OCI-LY3 (cell line): ENCODE measurements around the gene ESRRB.

Source experiments
- H2AFZ ChIP-seq: fragments of 200-600, 300-600 bp; shearing (Covaris generic); 2 replicates; pipeline ENCODE4 v1.6.0; 2014; ENCODE audit warnings: antibody characterized with exemption, low read depth, low read length
- H3K27ac ChIP-seq: fragments of 200-600, 300-600 bp; sonication (generic); 2 replicates; pipeline ENCODE4 v1.5.1; 2014; ENCODE audit warnings: mild to moderate bottlenecking, low read length, moderate library complexity, mixed read lengths
- H3K27me3 ChIP-seq: fragments of 200-600, 300-600 bp; sonication (generic); 2 replicates; pipeline ENCODE4 v1.6.1; 2014; ENCODE audit warnings: low read depth, low read length, mixed read lengths
- H3K36me3 ChIP-seq: fragments of 200-600, 300-600 bp; sonication (generic); replicated peaks from 2 replicates; pipeline ENCODE3; 2014; ENCODE audit warnings: low read depth, low read length, mixed read lengths
- H3K4me1 ChIP-seq: fragments of 300-600, 200-600 bp; sonication (generic); 2 replicates; pipeline ENCODE4 v1.6.1; 2014; ENCODE audit warnings: low read length, mixed read lengths
- H3K4me2 ChIP-seq: fragments of 200-600, 300-600 bp; sonication (generic); 2 replicates; pipeline ENCODE4 v1.6.1; 2014; ENCODE audit warnings: low read length, mixed read lengths
- H3K4me3 ChIP-seq: fragments of 300-600, 200-600 bp; sonication (generic); 2 replicates; pipeline ENCODE4 v1.5.1; 2014; ENCODE audit warnings: antibody characterized with exemption, mild to moderate bottlenecking, low read length, moderate library complexity
- H3K79me2 ChIP-seq: fragments of 300-600, 200-600 bp; shearing (Covaris generic); 2 replicates; pipeline ENCODE4 v1.6.1; 2014; ENCODE audit warnings: mild to moderate bottlenecking, low read length, mixed read lengths
- H3K9ac ChIP-seq: fragments of 300-600, 200-600 bp; shearing (Covaris generic); 2 replicates; pipeline ENCODE4 v1.6.0; 2014; ENCODE audit warnings: mild to moderate bottlenecking, low read length, moderate library complexity
- H3K9me3 ChIP-seq: fragments of 200-600, 300-600 bp; shearing (Covaris generic); 2 replicates; pipeline ENCODE4 v1.6.1; 2014; ENCODE audit warnings: low read length, mixed read lengths; ENCODE audit not compliant: insufficient read depth
- H4K20me1 ChIP-seq: fragments of 200-600, 300-600 bp; sonication (generic); 2 replicates; pipeline ENCODE4 v1.6.1; 2016; ENCODE audit warnings: low read length, mixed read lengths; ENCODE audit not compliant: insufficient read depth
- EZH2phosphoT487 ChIP-seq: fragments of 200-600 bp; shearing (Covaris generic); IDR thresholded peaks from 2 replicates; pipeline ENCODE4 v1.6.1; 2018; ENCODE audit warnings: antibody characterized with exemption, mixed run types, low read depth
- TF ChIP-seq, protein P1 (sequence below): fragments of 200-600, 300-600 bp; sonication (generic); IDR thresholded peaks from 2 replicates; pipeline ENCODE4 v1.5.1; 2014; ENCODE audit warnings: antibody characterized with exemption, low read length, low read depth

ESRRB gene

DNA sequence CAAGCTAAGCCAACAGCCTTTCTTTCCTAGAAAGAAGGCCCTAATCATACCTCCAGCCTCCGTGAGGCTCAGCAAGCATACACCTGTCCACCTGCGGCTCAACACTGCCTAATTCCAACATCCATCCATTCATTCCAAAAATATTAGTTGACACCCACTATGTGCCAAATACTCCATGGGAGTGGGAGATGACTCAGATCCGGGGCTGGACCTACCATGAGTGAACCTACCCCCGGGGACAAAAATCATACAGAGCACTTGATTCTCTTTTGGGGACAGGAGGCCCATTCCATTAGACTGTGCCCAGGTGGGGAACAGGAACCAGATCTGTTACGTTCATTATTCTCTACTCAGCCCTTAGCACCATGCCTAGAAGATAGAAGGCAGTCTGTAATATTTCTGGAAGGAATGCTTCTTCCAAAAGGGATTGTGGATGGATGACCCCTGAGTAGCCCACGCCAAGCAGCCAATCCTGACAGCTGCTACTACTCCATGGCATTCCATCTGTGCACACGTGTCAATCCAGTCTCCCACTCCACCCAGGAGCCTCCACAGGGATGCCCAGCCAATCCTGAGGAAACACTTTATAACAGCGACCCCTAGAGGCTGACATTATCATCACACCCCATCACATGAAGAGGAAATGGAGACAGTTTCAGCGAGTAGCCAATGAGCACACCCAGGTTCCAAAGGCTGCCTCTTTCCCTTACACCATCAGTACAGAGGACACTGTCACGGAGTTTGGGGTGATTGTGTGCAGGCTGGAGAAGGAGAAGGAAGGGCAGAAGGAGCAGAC is 170.7 kb downstream of the ESRRB start:
- H3K9me3 ChIP-seq = no peaks in the 10 kb centered on the region
- no peaks in the 10 kb centered on the region for H4K20me1 ChIP-seq
- H2AFZ ChIP-seq = peak overlapping the region; percentile 77; the same call in 1 of the 2 replicates
- no peak overlapping the region for H3K4me3 ChIP-seq
- no peaks in the 10 kb centered on the region for H3K4me1 ChIP-seq
- TF ChIP-seq, protein P1, sequence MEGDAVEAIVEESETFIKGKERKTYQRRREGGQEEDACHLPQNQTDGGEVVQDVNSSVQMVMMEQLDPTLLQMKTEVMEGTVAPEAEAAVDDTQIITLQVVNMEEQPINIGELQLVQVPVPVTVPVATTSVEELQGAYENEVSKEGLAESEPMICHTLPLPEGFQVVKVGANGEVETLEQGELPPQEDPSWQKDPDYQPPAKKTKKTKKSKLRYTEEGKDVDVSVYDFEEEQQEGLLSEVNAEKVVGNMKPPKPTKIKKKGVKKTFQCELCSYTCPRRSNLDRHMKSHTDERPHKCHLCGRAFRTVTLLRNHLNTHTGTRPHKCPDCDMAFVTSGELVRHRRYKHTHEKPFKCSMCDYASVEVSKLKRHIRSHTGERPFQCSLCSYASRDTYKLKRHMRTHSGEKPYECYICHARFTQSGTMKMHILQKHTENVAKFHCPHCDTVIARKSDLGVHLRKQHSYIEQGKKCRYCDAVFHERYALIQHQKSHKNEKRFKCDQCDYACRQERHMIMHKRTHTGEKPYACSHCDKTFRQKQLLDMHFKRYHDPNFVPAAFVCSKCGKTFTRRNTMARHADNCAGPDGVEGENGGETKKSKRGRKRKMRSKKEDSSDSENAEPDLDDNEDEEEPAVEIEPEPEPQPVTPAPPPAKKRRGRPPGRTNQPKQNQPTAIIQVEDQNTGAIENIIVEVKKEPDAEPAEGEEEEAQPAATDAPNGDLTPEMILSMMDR = peak; percentile 76
- TF ChIP-seq EZH2phosphoT487 = no peak
- no peak overlapping the region for H3K27ac ChIP-seq
- H3K36me3 ChIP-seq = no peaks in the 10 kb centered on the region
- H3K27me3 ChIP-seq = no peaks in the 10 kb centered on the region
- H3K79me2 ChIP-seq = no peaks in the 10 kb centered on the region
- H3K9ac ChIP-seq = no peak overlapping the region
- H3K4me2 ChIP-seq = no peak overlapping the region

DNA sequence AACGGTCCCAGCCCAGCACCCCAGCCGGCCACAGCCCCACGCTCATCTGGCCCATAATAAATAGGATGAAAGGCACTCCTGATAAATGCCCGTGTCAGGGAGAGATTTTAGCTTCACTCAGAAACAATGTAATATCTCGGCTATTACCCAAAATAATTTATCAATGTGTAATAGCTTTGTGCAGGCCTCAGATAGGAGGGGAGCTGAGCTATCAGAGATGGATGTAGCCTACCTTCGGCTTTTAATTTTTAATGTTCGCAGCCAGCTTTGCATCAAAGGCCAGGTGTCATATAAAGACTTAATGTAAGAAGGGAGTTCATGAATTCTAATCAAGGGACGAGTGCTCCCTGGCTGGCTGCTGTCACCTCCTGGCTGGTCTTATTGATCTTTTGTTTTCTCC is 171.9 kb downstream of the ESRRB start:
- TF ChIP-seq, protein P1 = no peak
- TF ChIP-seq EZH2phosphoT487 = no peak
- no peaks in the 10 kb centered on the region for H3K4me1 ChIP-seq
- no peak overlapping the region for H3K27ac ChIP-seq
- H3K79me2 ChIP-seq = no peaks in the 10 kb centered on the region
- H3K4me2 ChIP-seq = no peak overlapping the region
- H3K9ac ChIP-seq = no peak overlapping the region
- H2AFZ ChIP-seq = 0 out of 2 replicates have a peak overlapping the region, but pooled peaks have one; percentile 25
- H3K4me3 ChIP-seq = no peak overlapping the region
- no peaks in the 10 kb centered on the region for H3K9me3 ChIP-seq
- H4K20me1 ChIP-seq = no peaks in the 10 kb centered on the region
- H3K27me3 ChIP-seq = no peaks in the 10 kb centered on the region; the same call in 1 of the 2 replicates
- H3K36me3 ChIP-seq = no peaks in the 10 kb centered on the region

DNA sequence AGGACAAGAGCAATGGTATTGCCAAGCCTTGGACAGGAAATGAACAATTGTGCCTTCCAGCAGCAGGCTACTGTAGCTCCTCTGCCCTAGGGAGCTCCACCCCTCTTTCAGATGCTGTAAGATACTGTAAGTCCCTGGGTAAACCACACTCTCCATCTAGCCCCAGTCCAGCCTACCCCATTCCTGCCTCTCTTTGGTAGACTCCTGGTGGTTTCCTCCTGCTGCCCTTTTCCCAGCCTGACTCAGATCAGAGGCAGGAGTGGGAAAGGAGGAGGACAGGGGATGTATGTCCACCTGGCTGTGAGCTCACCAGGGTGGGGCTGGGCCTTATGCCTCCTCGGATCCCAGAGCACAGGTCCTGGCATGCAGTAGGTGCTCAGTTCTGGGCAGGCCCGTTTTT is 174.6 kb downstream of the ESRRB start:
- no peaks in the 10 kb centered on the region for H4K20me1 ChIP-seq
- no peaks in the 10 kb centered on the region; the same call in 1 of the 2 replicates for H3K27me3 ChIP-seq
- no peak overlapping the region for H3K4me3 ChIP-seq
- H3K9ac ChIP-seq = no peak overlapping the region
- no peak for TF ChIP-seq EZH2phosphoT487
- TF ChIP-seq, protein P1 = no peak
- no peak overlapping the region for H2AFZ ChIP-seq
- H3K27ac ChIP-seq = no peak overlapping the region
- H3K36me3 ChIP-seq = no peaks in the 10 kb centered on the region
- H3K4me2 ChIP-seq = no peak overlapping the region
- H3K79me2 ChIP-seq = no peaks in the 10 kb centered on the region
- no peaks in the 10 kb centered on the region for H3K9me3 ChIP-seq
- H3K4me1 ChIP-seq = no peaks in the 10 kb centered on the region

DNA sequence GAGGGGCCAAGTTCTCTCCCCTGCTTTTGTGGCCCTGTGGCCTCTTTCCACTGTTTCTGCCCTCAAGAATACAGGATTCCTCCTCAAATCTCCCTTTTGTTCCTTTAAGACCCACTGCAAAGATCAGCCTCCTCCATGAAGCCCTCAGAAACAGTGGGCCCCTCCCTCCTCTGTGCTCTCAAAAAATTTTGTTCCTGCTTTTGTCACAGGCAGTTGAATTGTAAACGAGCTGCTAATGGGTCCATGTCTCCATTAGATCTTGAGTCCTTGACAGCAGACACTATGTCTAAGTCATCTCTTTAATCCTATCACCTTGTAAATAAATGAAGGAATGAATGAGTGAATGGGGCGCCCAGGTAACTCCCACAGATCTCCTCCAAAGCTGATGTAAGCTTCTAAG is 175.2 kb downstream of the ESRRB start:
- TF ChIP-seq, protein P1 = no peak
- no peak for TF ChIP-seq EZH2phosphoT487
- H3K4me3 ChIP-seq = no peak overlapping the region
- H3K79me2 ChIP-seq = no peaks in the 10 kb centered on the region
- H3K4me1 ChIP-seq = no peaks in the 10 kb centered on the region
- H3K9ac ChIP-seq = no peak overlapping the region
- H3K36me3 ChIP-seq = no peaks in the 10 kb centered on the region
- H3K27ac ChIP-seq = no peak overlapping the region
- no peaks in the 10 kb centered on the region for H3K9me3 ChIP-seq
- no peak overlapping the region for H2AFZ ChIP-seq
- H4K20me1 ChIP-seq = no peaks in the 10 kb centered on the region
- no peak overlapping the region for H3K4me2 ChIP-seq
- H3K27me3 ChIP-seq = no peaks in the 10 kb centered on the region; the same call in 1 of the 2 replicates
